Measurements from ENCODE around the gene HES7.

The HES7 gene

GRCh38 chr17:8089728-8090127, 34.2 kb downstream of the HES7 start:
- in situ Hi-C loops (cut with HindIII; ENCODE audit: low sequenced_read_pairs), result no loop called here
- no peak for DNase-seq (ENCODE audit: low read depth)

GRCh38 chr17:8087952-8088230, 36.0 kb downstream of the HES7 start:
- H3K4me3 ChIP-seq (ENCODE audit: low read depth, low read length), result no peak overlapping the region
- in situ Hi-C loops (cut with HindIII; ENCODE audit: low sequenced_read_pairs), result no loop called here
- no peak for TF ChIP-seq CTCF (IDR thresholded peaks at IDR 0.05; ENCODE audit: low read depth, low read length, missing control alignments)
- DNase-seq (ENCODE audit: low read depth), result no peak

More at GRCh38 chr17:8089728-8090127, 34.2 kb downstream of the HES7 start:
- no peak for TF ChIP-seq CTCF (IDR thresholded peaks at IDR 0.05; ENCODE audit: low read depth, low read length, missing control alignments)
- no peak overlapping the region for H3K4me3 ChIP-seq (ENCODE audit: low read depth, low read length)

DNA sequence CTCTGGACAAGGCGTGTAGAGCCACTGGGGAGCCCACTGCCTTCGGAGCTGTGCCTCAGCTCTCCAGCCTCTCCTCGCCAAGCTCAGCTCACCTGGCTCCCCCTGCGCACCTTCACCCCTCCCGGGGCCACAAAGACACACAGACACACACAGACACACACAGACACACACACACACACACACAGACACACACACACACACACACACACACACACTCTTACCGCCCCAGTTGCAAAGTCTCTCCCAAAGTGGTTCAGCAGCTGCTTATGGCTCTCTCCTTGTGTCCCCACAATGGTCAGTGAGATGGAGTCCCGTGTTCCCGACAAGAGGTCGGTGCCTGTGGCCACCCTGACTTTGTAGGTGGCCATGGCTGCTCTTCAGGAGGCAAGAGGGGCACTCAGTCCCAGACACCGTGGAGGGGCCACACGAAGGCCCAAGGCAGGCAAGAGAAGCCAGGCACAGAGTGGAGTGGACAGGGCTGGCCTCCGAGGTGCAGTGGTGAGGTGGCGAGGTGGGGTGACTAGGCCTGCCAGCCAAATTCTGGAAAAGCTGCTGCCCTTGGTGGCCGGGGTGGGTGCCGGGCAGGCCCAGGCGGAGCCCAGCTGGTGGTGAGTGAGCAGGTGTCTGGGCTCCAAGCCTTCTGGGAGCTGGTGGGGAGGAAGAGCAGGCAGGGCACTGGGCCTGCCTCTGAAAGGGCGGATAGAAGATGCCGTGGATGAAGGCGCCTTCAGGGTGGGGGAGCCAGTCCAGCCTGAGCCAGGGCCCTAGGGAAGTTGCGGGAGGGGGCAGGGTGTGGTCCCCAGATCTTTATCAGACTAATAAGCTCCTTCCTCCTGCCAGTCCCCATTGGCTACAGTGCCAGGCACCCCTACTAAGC, 36.6 kb downstream of the HES7 start, which contains the start of gene ALOX12B:
Gene ALOX12B (minus strand): TSS at position 642 of the 877 bp plus-strand sequence. CDS start 274 bp downstream, at position 368.
- in situ Hi-C loops (cut with HindIII; ENCODE audit: low sequenced_read_pairs), result no loop called here
- DNase-seq (ENCODE audit: low read depth), result no peak
- no peak within 1 kb of the TSS for H3K4me3 ChIP-seq (ENCODE audit: low read depth, low read length)
- no peak for TF ChIP-seq CTCF (IDR thresholded peaks at IDR 0.05; ENCODE audit: low read depth, low read length, missing control alignments)

DNA sequence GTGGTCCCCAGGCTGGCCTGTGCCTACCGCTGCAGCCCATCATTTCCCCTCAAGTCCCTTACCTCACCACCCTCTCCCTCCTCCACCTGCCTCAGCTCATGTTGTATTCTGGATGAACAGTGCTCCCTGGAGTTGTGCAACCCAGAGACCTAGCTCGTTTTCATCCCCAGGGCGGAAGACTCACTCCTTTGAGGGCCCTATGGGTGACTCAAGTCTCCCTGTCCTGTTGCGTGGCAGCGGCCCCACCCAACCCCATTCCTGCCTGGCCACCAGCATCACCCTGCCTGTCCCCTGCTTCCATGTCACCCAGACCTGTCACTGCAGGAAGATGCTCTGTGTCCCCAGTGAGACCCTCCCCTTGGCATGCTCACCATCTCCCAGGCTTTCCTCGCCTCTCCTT, 39.7 kb downstream of the HES7 start:
- DNase-seq (ENCODE audit: low read depth), result no peak
- no peak for TF ChIP-seq CTCF (IDR thresholded peaks at IDR 0.05; ENCODE audit: low read depth, low read length, missing control alignments)
- in situ Hi-C loops (cut with HindIII; ENCODE audit: low sequenced_read_pairs), result no loop called here
- H3K4me3 ChIP-seq (ENCODE audit: low read depth, low read length), result no peak overlapping the region

DNA sequence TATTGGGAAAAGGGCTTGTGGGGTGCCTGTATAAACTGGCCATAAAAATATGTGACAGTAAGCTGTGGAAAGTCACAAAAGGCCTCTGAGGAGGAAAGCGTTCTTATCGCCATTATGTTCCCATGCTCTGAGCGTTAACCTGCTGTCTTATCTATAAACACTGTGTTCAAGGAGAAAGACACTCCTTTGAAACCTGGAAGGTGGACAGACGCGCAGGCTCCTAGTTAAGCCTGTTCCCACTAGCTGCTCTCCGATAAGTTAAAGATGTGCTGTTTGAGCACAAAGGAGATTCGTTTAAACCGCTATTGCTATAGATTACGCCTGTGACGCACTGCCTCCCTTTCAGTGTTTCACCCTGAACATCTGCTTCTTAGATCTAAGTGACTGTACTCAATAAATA, 41.6 kb downstream of the HES7 start:
- H3K4me3 ChIP-seq (ENCODE audit: low read depth, low read length), result no peak overlapping the region
- no peak for DNase-seq (ENCODE audit: low read depth)
- TF ChIP-seq CTCF (IDR thresholded peaks at IDR 0.05; ENCODE audit: low read depth, low read length, missing control alignments), result no peak
- in situ Hi-C loops (cut with HindIII; ENCODE audit: low sequenced_read_pairs), result no loop called here

- no peak overlapping the region for H3K4me3 ChIP-seq (ENCODE audit: low read depth, low read length)
- in situ Hi-C loops (cut with HindIII; ENCODE audit: low sequenced_read_pairs), result no loop called here
- no peak for DNase-seq (ENCODE audit: low read depth)
- TF ChIP-seq CTCF (IDR thresholded peaks at IDR 0.05; ENCODE audit: low read depth, low read length, missing control alignments), result no peak
Observed at GRCh38 chr17:8081876-8082275, 42.0 kb downstream of the HES7 start.

Measured in astrocyte of the cerebellum (primary cell).